GM23338 (cell line): Measurements from ENCODE around the gene EHF. TPM values are rescaled to one million over a fixed set of nuclear protein-coding genes. Genes with fewer than 3 reads are reported as not detected.

Experiments used
- ATAC-seq: fragments of 200-7000 bp; cut with Tn5 transposase; 3 replicates; pipeline ENCODE4 v1.9.1; 2020
- DNase-seq: peaks from one replicate; pipeline ENCODE4 v3.0.0-alpha.2; 2015; ENCODE audit warnings: low spot score
- H2AFZ ChIP-seq: fragments of 200-600 bp; sonication (generic); 2 replicates; pipeline ENCODE4 v1.8.0; 2016; ENCODE audit warnings: antibody characterized with exemption, mild to moderate bottlenecking, moderate library complexity
- H3F3A ChIP-seq: fragments of 200-600 bp; sonication (generic); replicated peaks from 2 replicates; pipeline ENCODE4 v1.8.0; 2017; ENCODE audit warnings: antibody characterized with exemption, mixed run types, low read depth
- H3K27ac ChIP-seq: fragments of 200-600 bp; sonication (generic); 2 replicates; pipeline ENCODE4 v1.6.1; 2016; ENCODE audit warnings: low read depth
- H3K27me3 ChIP-seq: fragments of 200-600 bp; sonication (generic); 2 replicates; pipeline ENCODE4 v1.8.0; 2016; ENCODE audit warnings: mild to moderate bottlenecking, mixed run types, moderate library complexity; ENCODE audit not compliant: insufficient read depth
- H3K36me3 ChIP-seq: fragments of 200-600 bp; sonication (generic); 2 replicates; pipeline ENCODE4 v1.8.0; 2016; ENCODE audit warnings: mild to moderate bottlenecking; ENCODE audit not compliant: insufficient read depth
- H3K4me1 ChIP-seq: fragments of 200-600 bp; sonication (generic); 2 replicates; pipeline ENCODE4 v1.8.0; 2016; ENCODE audit warnings: mild to moderate bottlenecking, moderate library complexity; ENCODE audit not compliant: insufficient read depth
- H3K4me2 ChIP-seq: fragments of 200-600 bp; sonication (generic); 2 replicates; pipeline ENCODE4 v1.7.1; 2017; ENCODE audit warnings: mixed run types
- H3K4me3 ChIP-seq: fragments of 200-600 bp; sonication (generic); 2 replicates; pipeline ENCODE4 v1.6.1; 2016; ENCODE audit warnings: mixed run types
- H3K79me2 ChIP-seq: fragments of 200-600 bp; sonication (generic); replicated peaks from 2 replicates; pipeline ENCODE4 v1.8.0; 2017; ENCODE audit warnings: mild to moderate bottlenecking; ENCODE audit not compliant: insufficient read depth
- H3K9me2 ChIP-seq: fragments of 200-600 bp; sonication (generic); 2 replicates; pipeline ENCODE4 v1.8.0; 2017; ENCODE audit not compliant: insufficient read depth
- H4K20me1 ChIP-seq: fragments of 200-600 bp; sonication (generic); replicated peaks from 2 replicates; pipeline ENCODE4 v1.8.0; 2017; ENCODE audit warnings: mild to moderate bottlenecking; ENCODE audit not compliant: insufficient read depth
- H3K27ac Mint-ChIP-seq: 2 replicates; pipeline ENCODE4 v1.8.0; 2020; ENCODE audit warnings: inconsistent platforms, mild to moderate bottlenecking, moderate library complexity, mixed read lengths
- H3K27me3 Mint-ChIP-seq: 3 replicates; pipeline ENCODE4 v1.8.0; 2022; ENCODE audit warnings: low read depth, mild to moderate bottlenecking, moderate library complexity, mixed read lengths, inconsistent platforms; ENCODE audit not compliant: insufficient read depth, poor library complexity
- H3K36me3 Mint-ChIP-seq: 3 replicates; pipeline ENCODE4 v1.8.0; 2021; ENCODE audit warnings: low read depth, mild to moderate bottlenecking, inconsistent platforms, moderate library complexity, mixed read lengths
- H3K4me1 Mint-ChIP-seq: 3 replicates; pipeline ENCODE4 v1.8.0; 2020; ENCODE audit warnings: mild to moderate bottlenecking, inconsistent platforms, mixed read lengths
- H3K4me3 Mint-ChIP-seq: 3 replicates; pipeline ENCODE4 v1.8.0; 2021; ENCODE audit warnings: moderate library complexity, mild to moderate bottlenecking, inconsistent platforms, mixed read lengths
- H3K9me3 Mint-ChIP-seq: 3 replicates; pipeline ENCODE4 v1.8.0; 2020; ENCODE audit warnings: moderate library complexity, mild to moderate bottlenecking, inconsistent platforms, mixed read lengths
- CREB1 ChIP-seq: fragments of 250-450 bp; sonication (Bioruptor Pico); IDR thresholded peaks from 2 replicates; pipeline ENCODE4 v1.5.0; 2020; ENCODE audit warnings: low read depth, mild to moderate bottlenecking, moderate library complexity
- EZH2 ChIP-seq: fragments of 200-600 bp; sonication (generic); IDR thresholded peaks from one replicate; pipeline ENCODE4 v1.8.0; 2017; ENCODE audit warnings: antibody characterized with exemption, mild to moderate bottlenecking, low read depth; ENCODE audit not compliant: unreplicated experiment
- EZH2phosphoT487 ChIP-seq: fragments of 200-600 bp; sonication (generic); IDR thresholded peaks from one replicate; pipeline ENCODE4 v1.8.1; 2018; ENCODE audit warnings: antibody characterized with exemption; ENCODE audit not compliant: unreplicated experiment
- JUNB ChIP-seq: IDR thresholded peaks from one replicate; pipeline ENCODE4 v1.6.1; 2016; ENCODE audit warnings: antibody characterized with exemption; ENCODE audit not compliant: unreplicated experiment
- NANOG ChIP-seq: IDR thresholded peaks from 2 replicates; pipeline ENCODE4 v1.6.1; 2016; ENCODE audit warnings: antibody characterized with exemption, borderline replicate concordance
- POLR2AphosphoS5 ChIP-seq: IDR thresholded peaks from 2 replicates; pipeline ENCODE4 v1.6.1; 2016; ENCODE audit warnings: antibody characterized with exemption, low read depth
- REST ChIP-seq: IDR thresholded peaks from one replicate; pipeline ENCODE4 v1.6.1; 2018; ENCODE audit warnings: antibody characterized with exemption; ENCODE audit not compliant: unreplicated experiment
- STAT1 ChIP-seq: IDR thresholded peaks from one replicate; pipeline ENCODE4 v1.6.1; 2016; ENCODE audit warnings: antibody characterized with exemption; ENCODE audit not compliant: unreplicated experiment
- ZNF114 ChIP-seq: fragments of 250-450 bp; sonication (Bioruptor Pico); IDR thresholded peaks from 2 replicates; pipeline ENCODE4 v1.5.0; 2020; ENCODE audit warnings: mild to moderate bottlenecking, moderate library complexity
- ZNF331 ChIP-seq: fragments of 250-450 bp; sonication (Bioruptor Pico); IDR thresholded peaks from 2 replicates; pipeline ENCODE4 v1.5.0; 2020; ENCODE audit warnings: low read depth, mild to moderate bottlenecking, moderate library complexity
- ZNF462 ChIP-seq: fragments of 250-450 bp; sonication (Bioruptor Pico); IDR thresholded peaks from 2 replicates; pipeline ENCODE4 v1.5.0; 2020; ENCODE audit warnings: mild to moderate bottlenecking, moderate library complexity
- polyA plus RNA-seq: library from polyadenylated mRNA; unstranded; fragments of >200 nt; fragmentation: Nextera tagmentation; extraction: Ambion mirVana; gene quantifications from 2 replicates; pipeline ENCODE4 v1.2.1, GENCODE V29; 2016
- total RNA-seq: library from RNA; depleted of rRNA; stranded (reverse); fragments of >200 nt; shearing (Covaris generic); gene quantifications from 2 replicates; pipeline ENCODE4 v1.2.3, GENCODE V29; 2014
- TF ChIP-seq, protein P1 (sequence below), 2 experiments: fragments of 200-600 bp in 1 of 2; sonication (generic) in 1 of 2; conservative IDR thresholded peaks; 2 replicates each; pipeline versions ENCODE4 v1.5.1 to v1.6.1; 2016 to 2017; ENCODE audit warnings: antibody characterized with exemption in 2 of 2, low read depth in 2 of 2, mild to moderate bottlenecking in 2 of 2, moderate library complexity in 1 of 2
- TF ChIP-seq, protein P2 (sequence below): IDR thresholded peaks from 2 replicates; pipeline ENCODE4 v1.6.1; 2016; ENCODE audit warnings: antibody characterized with exemption

Gene EHF
- total and polyA plus RNA-seq, 2 experiments from 2014 or later: not detected

DNA sequence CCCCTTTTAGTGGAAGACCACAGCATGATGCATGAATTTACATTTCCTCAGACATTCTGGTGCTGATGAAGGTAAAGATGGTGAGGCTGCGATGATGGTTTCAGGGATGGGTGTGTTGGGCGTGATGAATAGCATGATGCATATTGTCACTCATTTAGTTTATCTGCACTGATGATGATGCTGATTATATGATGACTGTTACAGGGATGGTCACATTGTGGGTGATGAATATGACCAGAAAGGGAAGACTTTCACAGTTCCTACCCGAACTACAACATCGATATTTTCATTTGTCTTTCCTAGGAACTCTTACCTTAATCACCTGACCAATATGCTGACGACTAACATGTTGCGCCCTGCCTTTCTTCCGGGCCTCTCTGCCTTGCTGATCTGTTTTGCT lies 47.4 kb upstream of the EHF start:
- Histone ChIP-seq H3K9me2 (no peaks in the 10 kb centered on the region), H3K27ac (no peak overlapping the region), H3K27me3 (no peaks in the 10 kb centered on the region), H3K79me2 (no peaks in the 10 kb centered on the region), H4K20me1 (no peaks in the 10 kb centered on the region), H2AFZ (no peak overlapping the region), H3K36me3 (no peaks in the 10 kb centered on the region), H3F3A (no peaks in the 10 kb centered on the region), H3K4me1 (no peaks in the 10 kb centered on the region; the same call in 1 of the 2 replicates), H3K4me3 (no peak overlapping the region), H3K4me2 (no peak overlapping the region)
- Mint-ChIP-seq H3K36me3 (no peaks in the 10 kb centered on the region), H3K9me3 (no peaks in the 10 kb centered on the region), H3K4me1 (no peaks in the 10 kb centered on the region; the same call in 2 of the 3 replicates), H3K27ac (no peak overlapping the region), H3K27me3 (peaks cover 2% of the 10 kb centered on the region), H3K4me3 (no peak overlapping the region)
- TF ChIP-seq, protein P1, sequence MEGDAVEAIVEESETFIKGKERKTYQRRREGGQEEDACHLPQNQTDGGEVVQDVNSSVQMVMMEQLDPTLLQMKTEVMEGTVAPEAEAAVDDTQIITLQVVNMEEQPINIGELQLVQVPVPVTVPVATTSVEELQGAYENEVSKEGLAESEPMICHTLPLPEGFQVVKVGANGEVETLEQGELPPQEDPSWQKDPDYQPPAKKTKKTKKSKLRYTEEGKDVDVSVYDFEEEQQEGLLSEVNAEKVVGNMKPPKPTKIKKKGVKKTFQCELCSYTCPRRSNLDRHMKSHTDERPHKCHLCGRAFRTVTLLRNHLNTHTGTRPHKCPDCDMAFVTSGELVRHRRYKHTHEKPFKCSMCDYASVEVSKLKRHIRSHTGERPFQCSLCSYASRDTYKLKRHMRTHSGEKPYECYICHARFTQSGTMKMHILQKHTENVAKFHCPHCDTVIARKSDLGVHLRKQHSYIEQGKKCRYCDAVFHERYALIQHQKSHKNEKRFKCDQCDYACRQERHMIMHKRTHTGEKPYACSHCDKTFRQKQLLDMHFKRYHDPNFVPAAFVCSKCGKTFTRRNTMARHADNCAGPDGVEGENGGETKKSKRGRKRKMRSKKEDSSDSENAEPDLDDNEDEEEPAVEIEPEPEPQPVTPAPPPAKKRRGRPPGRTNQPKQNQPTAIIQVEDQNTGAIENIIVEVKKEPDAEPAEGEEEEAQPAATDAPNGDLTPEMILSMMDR (conservative IDR thresholded peaks at IDR 0.05; ENCODE audit: low read depth in 2 of 2): no peak
- TF ChIP-seq JUNB (no peak), CREB1 (no peak), EZH2phosphoT487 (no peak), ZNF462 (CRISPR knock-in tag) (no peak), EZH2 (no peak), REST (no peak), POLR2AphosphoS5 (no peak), ZNF331 (CRISPR knock-in tag) (no peak), ZNF114 (no peak), STAT1 (no peak), NANOG (no peak)
- TF ChIP-seq, protein P2, sequence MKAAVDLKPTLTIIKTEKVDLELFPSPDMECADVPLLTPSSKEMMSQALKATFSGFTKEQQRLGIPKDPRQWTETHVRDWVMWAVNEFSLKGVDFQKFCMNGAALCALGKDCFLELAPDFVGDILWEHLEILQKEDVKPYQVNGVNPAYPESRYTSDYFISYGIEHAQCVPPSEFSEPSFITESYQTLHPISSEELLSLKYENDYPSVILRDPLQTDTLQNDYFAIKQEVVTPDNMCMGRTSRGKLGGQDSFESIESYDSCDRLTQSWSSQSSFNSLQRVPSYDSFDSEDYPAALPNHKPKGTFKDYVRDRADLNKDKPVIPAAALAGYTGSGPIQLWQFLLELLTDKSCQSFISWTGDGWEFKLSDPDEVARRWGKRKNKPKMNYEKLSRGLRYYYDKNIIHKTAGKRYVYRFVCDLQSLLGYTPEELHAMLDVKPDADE: no peak
- ATAC-seq (no peak), DNase-seq (no peak)
